PC-9 (cell line): Measurements from ENCODE around the gene RHO.

Source experiments
- CTCF ChIP-seq: fragments of 200-600 bp; sonication (generic); conservative IDR thresholded peaks from 2 replicates; pipeline ENCODE4 v1.6.1; 2017; ENCODE audit warnings: mixed run types, antibody characterized with exemption, mild to moderate bottlenecking, moderate library complexity
- EZH2 ChIP-seq: fragments of 200-600 bp; sonication (generic); IDR thresholded peaks from 2 replicates; pipeline ENCODE4 v1.8.0; 2017; ENCODE audit warnings: antibody characterized with exemption, low read depth

- TF ChIP-seq CTCF (no peak), EZH2 (no peak)
Observed at GRCh38 chr3:129527262-129527661, 1.2 kb upstream of the RHO start.
